ENCODE data around the gene MICAL3.
"Not testable (repeated sequence)": the region's sequence is repeated elsewhere in the genome, so short reads cannot be mapped to it uniquely, and the experiment has no call there.

GRCh38 chr22:17985071-17985470 lies 39.3 kb downstream of the MICAL3 start:
- not testable (repeated sequence) for TF ChIP-seq CTCF, POLR2A (IDR thresholded peaks at IDR 0.05)
